HEK293 (cell line): Measurements from ENCODE around the gene VPS13D.

ENCODE experiments used
- KLF16 ChIP-seq: fragments of 450-650 bp; formaldehyde crosslinking; IDR thresholded peaks from 2 replicates; pipeline ENCODE4 v1.5.1; 2017; ENCODE audit warnings: missing biosample characterization, missing genetic modification characterization
- KLF7 ChIP-seq: fragments of 450-650 bp; formaldehyde crosslinking; IDR thresholded peaks from 2 replicates; pipeline ENCODE4 v1.5.1; 2016; ENCODE audit warnings: missing biosample characterization, missing genetic modification characterization, borderline replicate concordance
- SCRT2 ChIP-seq: fragments of 450-650 bp; formaldehyde crosslinking; IDR thresholded peaks from 2 replicates; pipeline ENCODE4 v1.5.1; 2016; ENCODE audit warnings: missing biosample characterization, missing genetic modification characterization
- ZBTB7A ChIP-seq: fragments of 450-650 bp; formaldehyde crosslinking; IDR thresholded peaks from 2 replicates; pipeline ENCODE4 v1.5.1; 2016; ENCODE audit warnings: low read depth, missing biosample characterization, missing genetic modification characterization
- ZNF10 ChIP-seq: fragments of 450-650 bp; formaldehyde crosslinking; IDR thresholded peaks from 2 replicates; pipeline ENCODE4 v1.5.1; 2017; ENCODE audit warnings: missing biosample characterization, missing genetic modification characterization
- ZNF132 ChIP-seq: fragments of 450-650 bp; formaldehyde crosslinking; IDR thresholded peaks from 2 replicates; pipeline ENCODE4 v1.5.1; 2017; ENCODE audit warnings: missing biosample characterization, missing genetic modification characterization, borderline replicate concordance
- ZNF146 ChIP-seq: fragments of 450-650 bp; formaldehyde crosslinking; IDR thresholded peaks from 2 replicates; pipeline ENCODE4 v1.5.1; 2016; ENCODE audit warnings: missing biosample characterization, missing genetic modification characterization
- ZNF2 ChIP-seq: fragments of 450-650 bp; formaldehyde crosslinking; IDR thresholded peaks from 2 replicates; pipeline ENCODE4 v1.5.1; 2016; ENCODE audit warnings: missing biosample characterization, missing genetic modification characterization
- ZNF202 ChIP-seq: fragments of 450-650 bp; formaldehyde crosslinking; IDR thresholded peaks from 2 replicates; pipeline ENCODE4 v1.5.1; 2016; ENCODE audit warnings: missing biosample characterization, missing genetic modification characterization, borderline replicate concordance
- ZNF214 ChIP-seq: fragments of 450-650 bp; formaldehyde crosslinking; IDR thresholded peaks from 2 replicates; pipeline ENCODE4 v1.5.1; 2017; ENCODE audit warnings: missing biosample characterization, mild to moderate bottlenecking, missing genetic modification characterization, borderline replicate concordance
- ZNF292 ChIP-seq: fragments of 450-650 bp; formaldehyde crosslinking; IDR thresholded peaks from 2 replicates; pipeline ENCODE4 v1.5.1; 2016; ENCODE audit warnings: low read depth, missing biosample characterization, missing genetic modification characterization, borderline replicate concordance
- ZNF311 ChIP-seq: fragments of 450-650 bp; formaldehyde crosslinking; IDR thresholded peaks from 2 replicates; pipeline ENCODE4 v1.5.1; 2017; ENCODE audit warnings: missing biosample characterization, missing genetic modification characterization, borderline replicate concordance
- ZNF416 ChIP-seq: fragments of 450-650 bp; formaldehyde crosslinking; IDR thresholded peaks from 2 replicates; pipeline ENCODE4 v1.5.1; 2016; ENCODE audit warnings: missing biosample characterization, missing genetic modification characterization
- ZNF549 ChIP-seq: fragments of 450-650 bp; IDR thresholded peaks from 2 replicates; pipeline ENCODE4 v1.5.1; 2018; ENCODE audit warnings: missing biosample characterization, missing genetic modification characterization, mild to moderate bottlenecking, inconsistent platforms, moderate library complexity
- ZNF600 ChIP-seq: fragments of 450-650 bp; formaldehyde crosslinking; IDR thresholded peaks from 2 replicates; pipeline ENCODE4 v1.5.1; 2016; ENCODE audit warnings: missing biosample characterization, missing genetic modification characterization
- ZNF610 ChIP-seq: fragments of 450-650 bp; formaldehyde crosslinking; IDR thresholded peaks from 2 replicates; pipeline ENCODE4 v1.5.1; 2016; ENCODE audit warnings: missing biosample characterization, missing genetic modification characterization, borderline replicate concordance
- ZNF785 ChIP-seq: fragments of 450-650 bp; formaldehyde crosslinking; IDR thresholded peaks from 2 replicates; pipeline ENCODE4 v1.5.1; 2016; ENCODE audit warnings: missing biosample characterization, missing genetic modification characterization
- ZNF791 ChIP-seq: fragments of 450-650 bp; formaldehyde crosslinking; IDR thresholded peaks from 2 replicates; pipeline ENCODE4 v1.5.1; 2016; ENCODE audit warnings: missing biosample characterization, missing genetic modification characterization
- ZNF830 ChIP-seq: fragments of 450-650 bp; IDR thresholded peaks from 2 replicates; pipeline ENCODE4 v1.5.0; 2018; ENCODE audit warnings: missing biosample characterization, missing genetic modification characterization, low read depth, mild to moderate bottlenecking, moderate library complexity
- TF ChIP-seq, protein P1 (sequence below): fragments of 450-650 bp; formaldehyde crosslinking; IDR thresholded peaks from 2 replicates; pipeline ENCODE4; 2016; ENCODE audit warnings: missing biosample characterization, missing genetic modification characterization
- TF ChIP-seq, protein P2 (sequence below): fragments of 450-650 bp; formaldehyde crosslinking; IDR thresholded peaks from 2 replicates; pipeline ENCODE4 v1.5.1; 2016; ENCODE audit warnings: missing biosample characterization, missing genetic modification characterization
- TF ChIP-seq, protein P3 (sequence below): sonication (generic); formaldehyde crosslinking; IDR thresholded peaks from 2 replicates; pipeline ENCODE4 v1.8.1; 2022; ENCODE audit warnings: mild to moderate bottlenecking, moderate library complexity, missing genetic modification reagents
- TF ChIP-seq, protein P4 (sequence below): fragments of 450-650 bp; formaldehyde crosslinking; IDR thresholded peaks from 2 replicates; pipeline ENCODE4 v1.5.1; 2016; ENCODE audit warnings: missing biosample characterization, missing genetic modification characterization
- TF ChIP-seq, protein P5 (sequence below): fragments of 450-650 bp; formaldehyde crosslinking; IDR thresholded peaks from 2 replicates; pipeline ENCODE4 v1.5.1; 2016; ENCODE audit warnings: missing biosample characterization, missing genetic modification characterization
- TF ChIP-seq, protein P6 (sequence below): fragments of 450-650 bp; formaldehyde crosslinking; optimal IDR thresholded peaks from 2 replicates; pipeline ENCODE3; 2016; ENCODE audit warnings: missing biosample characterization, mild to moderate bottlenecking, missing genetic modification characterization
- TF ChIP-seq, protein P7 (sequence below): fragments of 450-650 bp; formaldehyde crosslinking; IDR thresholded peaks from 2 replicates; pipeline ENCODE4 v1.5.1; 2016; ENCODE audit warnings: missing biosample characterization, missing genetic modification characterization, low read depth

VPS13D gene

DNA sequence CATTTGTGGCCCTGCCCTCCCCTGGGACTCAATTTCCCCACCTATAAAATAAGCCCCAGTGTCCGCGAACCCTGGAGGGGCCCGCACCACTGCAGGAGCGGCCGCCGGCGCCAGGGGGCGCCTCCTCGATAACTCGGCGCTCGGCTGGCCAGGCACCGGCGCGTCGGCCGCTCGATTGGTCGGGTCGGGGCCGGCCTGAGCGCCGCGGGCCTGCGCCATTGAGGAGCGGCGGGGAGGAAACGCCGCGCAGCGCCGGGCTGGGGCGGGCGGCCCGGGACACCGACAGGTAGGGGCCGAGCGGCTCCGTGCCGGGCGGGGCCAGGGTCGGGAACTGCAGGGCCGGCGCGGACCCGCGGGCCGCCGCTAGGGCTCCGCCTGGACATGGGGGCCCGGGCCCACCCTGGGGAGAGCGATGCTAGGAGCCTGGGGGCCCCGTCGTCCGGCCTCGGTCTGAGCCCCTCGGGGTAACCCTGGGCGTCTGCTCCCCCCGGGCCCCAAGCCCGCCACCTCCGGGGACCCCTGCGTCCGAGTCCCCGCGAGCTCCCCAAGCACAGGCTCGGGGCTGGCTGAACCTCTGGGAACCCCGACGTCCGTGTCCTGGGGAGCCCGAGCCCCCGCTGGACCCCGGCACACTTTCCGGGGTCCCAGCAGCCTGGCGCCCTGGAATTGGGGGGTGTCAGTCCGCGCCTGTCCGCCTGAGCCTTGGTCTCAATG is at the start of gene VPS13D (continued):
- TF ChIP-seq, protein P1, sequence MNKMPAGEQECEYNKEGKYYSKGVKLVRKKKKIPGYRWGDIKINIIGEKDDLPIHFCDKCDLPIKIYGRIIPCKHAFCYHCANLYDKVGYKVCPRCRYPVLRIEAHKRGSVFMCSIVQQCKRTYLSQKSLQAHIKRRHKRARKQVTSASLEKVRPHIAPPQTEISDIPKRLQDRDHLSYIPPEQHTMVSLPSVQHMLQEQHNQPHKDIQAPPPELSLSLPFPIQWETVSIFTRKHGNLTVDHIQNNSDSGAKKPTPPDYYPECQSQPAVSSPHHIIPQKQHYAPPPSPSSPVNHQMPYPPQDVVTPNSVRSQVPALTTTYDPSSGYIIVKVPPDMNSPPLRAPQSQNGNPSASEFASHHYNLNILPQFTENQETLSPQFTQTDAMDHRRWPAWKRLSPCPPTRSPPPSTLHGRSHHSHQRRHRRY (tag by site-specific recombination): no peak
- TF ChIP-seq ZNF830 (tag by site-specific recombination) (no peak), ZNF10 (tag by site-specific recombination) (no peak), KLF7 (no peak), ZNF292 (tag by site-specific recombination) (no peak), ZNF785 (no peak), ZNF146 (tag by site-specific recombination) (no peak), KLF16 (tag by site-specific recombination) (no peak), ZNF132 (tag by site-specific recombination) (no peak), ZNF2 (no peak), ZNF311 (tag by site-specific recombination) (no peak), ZNF202 (tag by site-specific recombination) (no peak), ZNF610 (tag by site-specific recombination) (peak; percentile 61; the same call in 1 of the 2 replicates), ZNF600 (tag by site-specific recombination) (no peak), ZNF214 (tag by site-specific recombination) (no peak), ZNF549 (tag by site-specific recombination) (no peak), ZBTB7A (no peak), ZNF416 (no peak), ZNF791 (tag by site-specific recombination) (no peak), SCRT2 (tag by site-specific recombination) (no peak)
- TF ChIP-seq, protein P2, sequence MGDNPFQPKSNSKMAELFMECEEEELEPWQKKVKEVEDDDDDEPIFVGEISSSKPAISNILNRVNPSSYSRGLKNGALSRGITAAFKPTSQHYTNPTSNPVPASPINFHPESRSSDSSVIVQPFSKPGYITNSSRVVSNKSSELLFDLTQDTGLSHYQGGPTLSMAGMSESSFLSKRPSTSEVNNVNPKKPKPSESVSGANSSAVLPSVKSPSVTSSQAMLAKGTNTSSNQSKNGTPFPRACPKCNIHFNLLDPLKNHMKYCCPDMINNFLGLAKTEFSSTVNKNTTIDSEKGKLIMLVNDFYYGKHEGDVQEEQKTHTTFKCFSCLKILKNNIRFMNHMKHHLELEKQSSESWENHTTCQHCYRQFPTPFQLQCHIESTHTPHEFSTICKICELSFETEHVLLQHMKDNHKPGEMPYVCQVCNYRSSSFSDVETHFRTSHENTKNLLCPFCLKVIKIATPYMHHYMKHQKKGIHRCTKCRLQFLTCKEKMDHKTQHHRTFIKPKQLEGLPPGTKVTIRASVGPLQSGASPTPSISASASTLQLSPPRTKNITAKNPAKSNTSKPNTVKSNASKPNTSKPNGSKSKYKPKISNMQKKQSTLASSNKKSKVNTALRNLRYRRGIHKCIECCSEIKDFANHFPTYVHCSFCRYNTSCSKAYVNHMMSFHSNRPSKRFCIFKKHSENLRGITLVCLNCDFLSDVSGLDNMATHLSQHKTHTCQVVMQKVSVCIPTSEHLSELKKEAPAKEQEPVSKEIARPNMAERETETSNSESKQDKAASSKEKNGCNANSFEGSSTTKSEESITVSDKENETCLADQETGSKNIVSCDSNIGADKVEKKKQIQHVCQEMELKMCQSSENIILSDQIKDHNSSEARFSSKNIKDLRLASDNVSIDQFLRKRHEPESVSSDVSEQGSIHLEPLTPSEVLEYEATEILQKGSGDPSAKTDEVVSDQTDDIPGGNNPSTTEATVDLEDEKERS: no peak
- TF ChIP-seq, protein P3, sequence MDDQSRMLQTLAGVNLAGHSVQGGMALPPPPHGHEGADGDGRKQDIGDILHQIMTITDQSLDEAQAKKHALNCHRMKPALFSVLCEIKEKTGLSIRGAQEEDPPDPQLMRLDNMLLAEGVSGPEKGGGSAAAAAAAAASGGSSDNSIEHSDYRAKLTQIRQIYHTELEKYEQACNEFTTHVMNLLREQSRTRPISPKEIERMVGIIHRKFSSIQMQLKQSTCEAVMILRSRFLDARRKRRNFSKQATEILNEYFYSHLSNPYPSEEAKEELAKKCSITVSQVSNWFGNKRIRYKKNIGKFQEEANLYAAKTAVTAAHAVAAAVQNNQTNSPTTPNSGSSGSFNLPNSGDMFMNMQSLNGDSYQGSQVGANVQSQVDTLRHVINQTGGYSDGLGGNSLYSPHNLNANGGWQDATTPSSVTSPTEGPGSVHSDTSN (CRISPR knock-in tag): peak; percentile 68; the same call in 1 of the 2 replicates
- TF ChIP-seq, protein P4, sequence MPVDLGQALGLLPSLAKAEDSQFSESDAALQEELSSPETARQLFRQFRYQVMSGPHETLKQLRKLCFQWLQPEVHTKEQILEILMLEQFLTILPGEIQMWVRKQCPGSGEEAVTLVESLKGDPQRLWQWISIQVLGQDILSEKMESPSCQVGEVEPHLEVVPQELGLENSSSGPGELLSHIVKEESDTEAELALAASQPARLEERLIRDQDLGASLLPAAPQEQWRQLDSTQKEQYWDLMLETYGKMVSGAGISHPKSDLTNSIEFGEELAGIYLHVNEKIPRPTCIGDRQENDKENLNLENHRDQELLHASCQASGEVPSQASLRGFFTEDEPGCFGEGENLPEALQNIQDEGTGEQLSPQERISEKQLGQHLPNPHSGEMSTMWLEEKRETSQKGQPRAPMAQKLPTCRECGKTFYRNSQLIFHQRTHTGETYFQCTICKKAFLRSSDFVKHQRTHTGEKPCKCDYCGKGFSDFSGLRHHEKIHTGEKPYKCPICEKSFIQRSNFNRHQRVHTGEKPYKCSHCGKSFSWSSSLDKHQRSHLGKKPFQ (tag by site-specific recombination): no peak
- TF ChIP-seq, protein P5, sequence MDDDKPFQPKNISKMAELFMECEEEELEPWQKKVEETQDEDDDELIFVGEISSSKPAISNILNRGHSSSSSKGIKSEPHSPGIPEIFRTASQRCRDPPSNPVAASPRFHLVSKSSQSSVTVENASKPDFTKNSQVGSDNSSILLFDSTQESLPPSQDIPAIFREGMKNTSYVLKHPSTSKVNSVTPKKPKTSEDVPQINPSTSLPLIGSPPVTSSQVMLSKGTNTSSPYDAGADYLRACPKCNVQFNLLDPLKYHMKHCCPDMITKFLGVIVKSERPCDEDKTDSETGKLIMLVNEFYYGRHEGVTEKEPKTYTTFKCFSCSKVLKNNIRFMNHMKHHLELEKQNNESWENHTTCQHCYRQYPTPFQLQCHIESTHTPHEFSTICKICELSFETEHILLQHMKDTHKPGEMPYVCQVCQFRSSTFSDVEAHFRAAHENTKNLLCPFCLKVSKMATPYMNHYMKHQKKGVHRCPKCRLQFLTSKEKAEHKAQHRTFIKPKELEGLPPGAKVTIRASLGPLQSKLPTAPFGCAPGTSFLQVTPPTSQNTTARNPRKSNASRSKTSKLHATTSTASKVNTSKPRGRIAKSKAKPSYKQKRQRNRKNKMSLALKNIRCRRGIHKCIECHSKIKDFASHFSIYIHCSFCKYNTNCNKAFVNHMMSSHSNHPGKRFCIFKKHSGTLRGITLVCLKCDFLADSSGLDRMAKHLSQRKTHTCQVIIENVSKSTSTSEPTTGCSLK (tag by site-specific recombination): no peak
- TF ChIP-seq, protein P6, sequence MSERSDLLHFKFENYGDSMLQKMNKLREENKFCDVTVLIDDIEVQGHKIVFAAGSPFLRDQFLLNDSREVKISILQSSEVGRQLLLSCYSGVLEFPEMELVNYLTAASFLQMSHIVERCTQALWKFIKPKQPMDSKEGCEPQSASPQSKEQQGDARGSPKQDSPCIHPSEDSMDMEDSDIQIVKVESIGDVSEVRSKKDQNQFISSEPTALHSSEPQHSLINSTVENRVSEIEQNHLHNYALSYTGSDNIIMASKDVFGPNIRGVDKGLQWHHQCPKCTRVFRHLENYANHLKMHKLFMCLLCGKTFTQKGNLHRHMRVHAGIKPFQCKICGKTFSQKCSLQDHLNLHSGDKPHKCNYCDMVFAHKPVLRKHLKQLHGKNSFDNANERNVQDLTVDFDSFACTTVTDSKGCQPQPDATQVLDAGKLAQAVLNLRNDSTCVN (tag by site-specific recombination): peak; percentile 18
- TF ChIP-seq, protein P7, sequence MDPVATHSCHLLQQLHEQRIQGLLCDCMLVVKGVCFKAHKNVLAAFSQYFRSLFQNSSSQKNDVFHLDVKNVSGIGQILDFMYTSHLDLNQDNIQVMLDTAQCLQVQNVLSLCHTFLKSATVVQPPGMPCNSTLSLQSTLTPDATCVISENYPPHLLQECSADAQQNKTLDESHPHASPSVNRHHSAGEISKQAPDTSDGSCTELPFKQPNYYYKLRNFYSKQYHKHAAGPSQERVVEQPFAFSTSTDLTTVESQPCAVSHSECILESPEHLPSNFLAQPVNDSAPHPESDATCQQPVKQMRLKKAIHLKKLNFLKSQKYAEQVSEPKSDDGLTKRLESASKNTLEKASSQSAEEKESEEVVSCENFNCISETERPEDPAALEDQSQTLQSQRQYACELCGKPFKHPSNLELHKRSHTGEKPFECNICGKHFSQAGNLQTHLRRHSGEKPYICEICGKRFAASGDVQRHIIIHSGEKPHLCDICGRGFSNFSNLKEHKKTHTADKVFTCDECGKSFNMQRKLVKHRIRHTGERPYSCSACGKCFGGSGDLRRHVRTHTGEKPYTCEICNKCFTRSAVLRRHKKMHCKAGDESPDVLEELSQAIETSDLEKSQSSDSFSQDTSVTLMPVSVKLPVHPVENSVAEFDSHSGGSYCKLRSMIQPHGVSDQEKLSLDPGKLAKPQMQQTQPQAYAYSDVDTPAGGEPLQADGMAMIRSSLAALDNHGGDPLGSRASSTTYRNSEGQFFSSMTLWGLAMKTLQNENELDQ (tag by site-specific recombination): no peak
